ENCODE results near the gene HSD17B12. TPM values are rescaled to one million over a fixed set of nuclear protein-coding genes. Genes with fewer than 3 reads are reported as not detected.

HSD17B12 gene
- total and polyA plus RNA-seq, 2 of the 13 experiments (the other 11 are each of a cell fraction or from before 2014, with no cell fraction given), result 50.3 to 117 TPM

DNA sequence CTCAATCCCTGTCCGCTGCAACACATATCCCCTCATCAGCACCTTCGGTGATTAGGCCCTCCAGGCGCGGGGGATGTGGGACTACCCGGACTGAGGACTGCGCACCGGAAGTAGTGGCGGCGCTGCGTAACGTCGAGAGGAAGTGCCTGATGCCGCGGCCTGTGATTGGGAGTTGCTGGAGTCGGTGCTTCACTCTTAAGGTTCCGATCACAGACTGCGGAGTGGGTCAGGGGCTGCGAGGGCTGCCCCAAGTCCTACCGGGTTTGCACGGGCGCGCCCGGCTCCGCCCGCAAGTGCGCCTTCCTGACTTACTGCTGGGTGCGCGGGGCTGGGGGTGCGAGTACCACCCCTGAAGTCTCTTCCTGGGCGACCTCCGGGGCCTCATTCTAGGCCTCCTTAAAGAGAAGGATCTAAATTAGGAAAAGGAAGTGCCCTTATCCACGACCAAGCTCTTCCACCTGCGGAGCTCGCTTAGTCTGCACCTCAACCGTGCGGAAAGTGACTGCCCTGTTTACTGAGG lies 200.2 kb downstream of the HSD17B12 start, which contains the start of gene ALKBH3 (continued):
- TF ChIP-seq, protein P1, sequence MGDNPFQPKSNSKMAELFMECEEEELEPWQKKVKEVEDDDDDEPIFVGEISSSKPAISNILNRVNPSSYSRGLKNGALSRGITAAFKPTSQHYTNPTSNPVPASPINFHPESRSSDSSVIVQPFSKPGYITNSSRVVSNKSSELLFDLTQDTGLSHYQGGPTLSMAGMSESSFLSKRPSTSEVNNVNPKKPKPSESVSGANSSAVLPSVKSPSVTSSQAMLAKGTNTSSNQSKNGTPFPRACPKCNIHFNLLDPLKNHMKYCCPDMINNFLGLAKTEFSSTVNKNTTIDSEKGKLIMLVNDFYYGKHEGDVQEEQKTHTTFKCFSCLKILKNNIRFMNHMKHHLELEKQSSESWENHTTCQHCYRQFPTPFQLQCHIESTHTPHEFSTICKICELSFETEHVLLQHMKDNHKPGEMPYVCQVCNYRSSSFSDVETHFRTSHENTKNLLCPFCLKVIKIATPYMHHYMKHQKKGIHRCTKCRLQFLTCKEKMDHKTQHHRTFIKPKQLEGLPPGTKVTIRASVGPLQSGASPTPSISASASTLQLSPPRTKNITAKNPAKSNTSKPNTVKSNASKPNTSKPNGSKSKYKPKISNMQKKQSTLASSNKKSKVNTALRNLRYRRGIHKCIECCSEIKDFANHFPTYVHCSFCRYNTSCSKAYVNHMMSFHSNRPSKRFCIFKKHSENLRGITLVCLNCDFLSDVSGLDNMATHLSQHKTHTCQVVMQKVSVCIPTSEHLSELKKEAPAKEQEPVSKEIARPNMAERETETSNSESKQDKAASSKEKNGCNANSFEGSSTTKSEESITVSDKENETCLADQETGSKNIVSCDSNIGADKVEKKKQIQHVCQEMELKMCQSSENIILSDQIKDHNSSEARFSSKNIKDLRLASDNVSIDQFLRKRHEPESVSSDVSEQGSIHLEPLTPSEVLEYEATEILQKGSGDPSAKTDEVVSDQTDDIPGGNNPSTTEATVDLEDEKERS (CRISPR knock-in tag; IDR thresholded peaks at IDR 0.05), result peak; percentile 99
- TF ChIP-seq KLF12 (CRISPR knock-in tag; IDR thresholded peaks at IDR 0.05; ENCODE audit: borderline replicate concordance) (no peak), JUND (CRISPR knock-in tag; IDR thresholded peaks at IDR 0.05) (peak; percentile 76; the same call in 1 of the 2 replicates), ZNF136 (CRISPR knock-in tag; IDR thresholded peaks at IDR 0.05; ENCODE audit: low read depth) (0 out of 2 replicates have a peak, but pooled peaks have one; percentile 43), GFI1 (CRISPR knock-in tag; IDR thresholded peaks at IDR 0.05; ENCODE audit: borderline replicate concordance) (no peak; the same call in 1 of the 2 replicates), ZNF644 (CRISPR knock-in tag; IDR thresholded peaks at IDR 0.05; ENCODE audit: low read depth) (peak; percentile 53), ZNF382 (CRISPR knock-in tag; IDR thresholded peaks at IDR 0.05; ENCODE audit: borderline replicate concordance) (no peak), NCOA5 (CRISPR knock-in tag; IDR thresholded peaks at IDR 0.05) (no peak), MLLT10 (CRISPR knock-in tag; IDR thresholded peaks at IDR 0.05) (no peak), ZNF160 (CRISPR knock-in tag; IDR thresholded peaks at IDR 0.05) (no peak), KAT2B (IDR thresholded peaks at IDR 0.05; ENCODE audit: borderline replicate concordance, low read depth, low read length) (no peak), HNRNPL (IDR thresholded peaks at IDR 0.05; ENCODE audit: low read depth, low read length) (no peak), ZNF776 (CRISPR knock-in tag; IDR thresholded peaks at IDR 0.05) (no peak), ZBTB38 (CRISPR knock-in tag; IDR thresholded peaks at IDR 0.05) (peak; percentile 86), ZBTB43 (CRISPR knock-in tag; conservative IDR thresholded peaks at IDR 0.05) (no peak), NFYC (CRISPR knock-in tag; IDR thresholded peaks at IDR 0.05) (peak; percentile 96), ZNF570 (CRISPR knock-in tag; IDR thresholded peaks at IDR 0.05; ENCODE audit: borderline replicate concordance) (no peak), ZNF331 (CRISPR knock-in tag; IDR thresholded peaks at IDR 0.05) (peak; percentile 87), ZNF549 (CRISPR knock-in tag; IDR thresholded peaks at IDR 0.05) (no peak), ZNF225 (CRISPR knock-in tag; IDR thresholded peaks at IDR 0.05) (0 out of 2 replicates have a peak, but pooled peaks have one; percentile 89)
- TF ChIP-seq, protein P2, sequence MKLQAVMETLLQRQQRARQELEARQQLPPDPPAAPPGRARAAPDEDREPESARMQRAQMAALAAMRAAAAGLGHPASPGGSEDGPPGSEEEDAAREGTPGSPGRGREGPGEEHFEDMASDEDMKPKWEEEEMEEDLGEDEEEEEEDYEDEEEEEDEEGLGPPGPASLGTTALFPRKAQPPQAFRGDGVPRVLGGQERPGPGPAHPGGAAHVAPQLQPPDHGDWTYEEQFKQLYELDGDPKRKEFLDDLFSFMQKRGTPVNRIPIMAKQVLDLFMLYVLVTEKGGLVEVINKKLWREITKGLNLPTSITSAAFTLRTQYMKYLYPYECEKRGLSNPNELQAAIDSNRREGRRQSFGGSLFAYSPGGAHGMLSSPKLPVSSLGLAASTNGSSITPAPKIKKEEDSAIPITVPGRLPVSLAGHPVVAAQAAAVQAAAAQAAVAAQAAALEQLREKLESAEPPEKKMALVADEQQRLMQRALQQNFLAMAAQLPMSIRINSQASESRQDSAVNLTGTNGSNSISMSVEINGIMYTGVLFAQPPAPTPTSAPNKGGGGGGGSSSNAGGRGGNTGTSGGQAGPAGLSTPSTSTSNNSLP (IDR thresholded peaks at IDR 0.05; ENCODE audit: low read depth, low read length), result no peak
- TF ChIP-seq, protein P3, sequence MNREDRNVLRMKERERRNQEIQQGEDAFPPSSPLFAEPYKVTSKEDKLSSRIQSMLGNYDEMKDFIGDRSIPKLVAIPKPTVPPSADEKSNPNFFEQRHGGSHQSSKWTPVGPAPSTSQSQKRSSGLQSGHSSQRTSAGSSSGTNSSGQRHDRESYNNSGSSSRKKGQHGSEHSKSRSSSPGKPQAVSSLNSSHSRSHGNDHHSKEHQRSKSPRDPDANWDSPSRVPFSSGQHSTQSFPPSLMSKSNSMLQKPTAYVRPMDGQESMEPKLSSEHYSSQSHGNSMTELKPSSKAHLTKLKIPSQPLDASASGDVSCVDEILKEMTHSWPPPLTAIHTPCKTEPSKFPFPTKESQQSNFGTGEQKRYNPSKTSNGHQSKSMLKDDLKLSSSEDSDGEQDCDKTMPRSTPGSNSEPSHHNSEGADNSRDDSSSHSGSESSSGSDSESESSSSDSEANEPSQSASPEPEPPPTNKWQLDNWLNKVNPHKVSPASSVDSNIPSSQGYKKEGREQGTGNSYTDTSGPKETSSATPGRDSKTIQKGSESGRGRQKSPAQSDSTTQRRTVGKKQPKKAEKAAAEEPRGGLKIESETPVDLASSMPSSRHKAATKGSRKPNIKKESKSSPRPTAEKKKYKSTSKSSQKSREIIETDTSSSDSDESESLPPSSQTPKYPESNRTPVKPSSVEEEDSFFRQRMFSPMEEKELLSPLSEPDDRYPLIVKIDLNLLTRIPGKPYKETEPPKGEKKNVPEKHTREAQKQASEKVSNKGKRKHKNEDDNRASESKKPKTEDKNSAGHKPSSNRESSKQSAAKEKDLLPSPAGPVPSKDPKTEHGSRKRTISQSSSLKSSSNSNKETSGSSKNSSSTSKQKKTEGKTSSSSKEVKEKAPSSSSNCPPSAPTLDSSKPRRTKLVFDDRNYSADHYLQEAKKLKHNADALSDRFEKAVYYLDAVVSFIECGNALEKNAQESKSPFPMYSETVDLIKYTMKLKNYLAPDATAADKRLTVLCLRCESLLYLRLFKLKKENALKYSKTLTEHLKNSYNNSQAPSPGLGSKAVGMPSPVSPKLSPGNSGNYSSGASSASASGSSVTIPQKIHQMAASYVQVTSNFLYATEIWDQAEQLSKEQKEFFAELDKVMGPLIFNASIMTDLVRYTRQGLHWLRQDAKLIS (CRISPR knock-in tag; IDR thresholded peaks at IDR 0.05), result no peak
